Thyroid gland (tissue), 4 donors: ENCODE results near the gene NYNRIN.

Experiments used
- CTCF ChIP-seq, 6 experiments: fragments of 200-600 bp in 3 of 6; fragments of 450-650 bp in 3 of 6; sonication (generic) in 3 of 6; IDR thresholded peaks; one replicate each; pipeline ENCODE4 v1.5.1; 2016 to 2019; ENCODE audit warnings: antibody characterized with exemption in 6 of 6, mild to moderate bottlenecking in 2 of 6, inconsistent platforms in 1 of 6, moderate library complexity in 1 of 6
- POLR2A ChIP-seq, 2 donors: fragments of 450-650 bp; IDR thresholded peaks; one replicate each; pipeline ENCODE4 v1.6.1; 2017; ENCODE audit warnings: antibody characterized with exemption in 2 of 2, mild to moderate bottlenecking in 2 of 2, moderate library complexity in 1 of 2

- TF ChIP-seq CTCF (IDR thresholded peaks at IDR 0.05) (no peak), POLR2A (IDR thresholded peaks at IDR 0.05) (no peak)
These were observed 17.3 kb upstream of the NYNRIN start for GRCh38 chr14:24381363-24382063.
